T-helper 2 cell treated with Interferon-gamma antibody and Interleukin-4, amounts not matched to agents 100 ng/mL and 5 ng/mL, for 36 hours (primary cell): ENCODE results near the gene KNDC1. TPM values are rescaled to one million over a fixed set of nuclear protein-coding genes. Genes with fewer than 3 reads are reported as not detected.

Source experiments
- intact Hi-C: fragments of 100-400 bp; cut with micrococcal nuclease; formaldehyde crosslinking; loops from one replicate; pipeline ENCODE4 v1.15.1; 2023
- total RNA-seq: library from RNA; stranded (reverse); gene quantifications from 2 replicates; pipeline ENCODE4 v1.2.3, GENCODE V29; 2022

Gene KNDC1
- total RNA-seq, 1 donor from 2014 or later, result 0.57 TPM

DNA sequence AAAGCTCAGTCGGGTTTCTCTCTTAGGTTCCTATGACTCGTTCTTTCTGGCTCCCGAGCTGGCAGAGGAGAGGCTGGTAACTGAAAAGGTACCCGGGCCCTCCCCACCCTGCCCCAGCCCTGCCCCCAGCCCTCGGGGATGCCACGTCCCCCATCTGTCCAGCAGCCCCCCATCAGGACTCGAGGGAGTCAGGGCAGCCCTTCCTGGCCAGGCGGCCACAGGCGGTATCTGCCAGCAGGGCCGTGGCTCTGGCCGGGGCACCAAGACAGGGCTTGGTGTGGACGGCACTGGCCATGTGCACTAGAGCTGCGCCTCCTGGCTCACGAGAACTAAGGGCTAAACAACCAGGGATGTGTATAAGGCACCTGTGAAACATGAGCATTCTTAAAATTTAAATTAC lies 29.7 kb downstream of the KNDC1 start:
- intact Hi-C loops, result no loop called here

DNA sequence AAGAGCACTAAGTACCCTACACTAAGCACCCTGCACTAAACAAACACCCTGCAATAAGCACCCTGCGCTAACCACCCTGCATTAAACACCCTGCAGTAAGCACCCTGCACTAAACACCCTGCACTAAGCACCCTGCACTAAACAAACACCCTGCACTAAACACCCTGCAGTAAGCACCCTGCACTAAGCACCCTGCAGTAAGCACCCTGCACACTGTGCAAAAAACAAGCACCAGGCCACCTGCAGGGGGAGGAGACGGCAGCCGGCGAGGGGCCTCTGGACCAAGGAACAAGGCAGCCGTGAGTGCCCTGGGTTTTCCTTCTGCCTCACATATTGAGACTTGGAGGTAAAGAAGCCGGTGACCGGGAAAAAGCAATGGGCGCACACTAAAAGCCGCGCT lies 30.2 kb downstream of the KNDC1 start:
- intact Hi-C loops, result no loop called here

DNA sequence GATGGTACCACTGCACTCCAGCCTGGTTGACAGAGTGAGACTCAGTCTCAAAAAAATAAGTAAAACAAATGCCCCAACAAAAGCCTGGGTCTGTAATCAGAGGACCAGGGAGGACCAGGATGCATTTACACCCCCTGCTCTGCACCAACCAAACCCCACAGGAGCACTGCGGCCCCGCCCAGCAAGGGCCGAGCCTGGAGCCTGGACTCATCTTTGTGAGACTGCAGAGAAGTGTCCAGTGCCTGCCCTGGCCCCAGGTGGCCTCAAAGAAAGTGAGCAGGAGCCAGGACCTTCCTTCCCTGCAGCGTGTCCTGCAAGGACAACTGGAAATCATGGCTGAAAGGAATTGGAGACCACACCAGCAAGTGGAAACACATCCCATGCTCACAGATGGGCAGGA lies 31.6 kb downstream of the KNDC1 start:
- intact Hi-C loops, result no loop called here

GRCh38 chr10:133194151-133194550 lies 34.1 kb downstream of the KNDC1 start:
- intact Hi-C loops, result no loop called here

- intact Hi-C loops, result no loop called here
These were observed 35.1 kb downstream of the KNDC1 start for GRCh38 chr10:133195096-133195495.

- intact Hi-C loops, result no loop called here
These were observed 35.6 kb downstream of the KNDC1 start for GRCh38 chr10:133195611-133196010.

DNA sequence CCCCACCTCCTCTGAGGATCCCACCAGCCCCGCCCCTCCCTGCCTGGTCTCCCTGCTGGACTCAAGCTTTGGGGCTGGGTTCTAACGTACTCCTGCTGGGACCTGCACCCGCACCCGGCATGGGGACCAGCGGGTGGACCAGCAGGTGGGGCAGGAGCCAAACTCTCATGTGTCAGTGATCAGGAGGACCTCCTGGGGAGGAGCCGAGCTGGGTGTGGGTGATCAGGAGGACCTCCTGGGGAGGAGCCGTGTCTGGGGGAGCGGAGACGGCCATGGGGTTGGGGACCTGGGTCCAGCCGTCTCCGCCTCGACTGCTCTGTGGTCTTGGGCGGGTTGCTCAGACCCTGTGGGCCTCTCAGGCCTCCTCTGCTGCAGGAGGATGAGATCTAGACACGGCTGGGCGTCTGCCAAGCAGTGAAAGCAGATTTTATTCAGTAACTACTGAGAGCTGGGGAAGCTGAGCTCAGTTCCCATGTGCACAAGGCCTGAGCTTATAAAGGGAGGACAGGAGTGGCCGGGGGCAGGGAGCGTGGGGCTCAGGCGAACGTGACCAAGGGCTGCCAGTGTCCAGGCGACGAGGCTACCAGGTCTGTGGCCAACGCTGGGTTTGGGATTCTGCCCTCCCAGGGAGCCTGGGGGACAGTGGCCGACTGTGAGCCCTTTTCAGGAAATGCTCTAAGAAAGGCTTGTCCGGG lies 36.3 kb downstream of the KNDC1 start:
- intact Hi-C loops, result no loop called here

- intact Hi-C loops, result no loop called here
These were observed 37.1 kb downstream of the KNDC1 start for GRCh38 chr10:133196936-133197758.

DNA sequence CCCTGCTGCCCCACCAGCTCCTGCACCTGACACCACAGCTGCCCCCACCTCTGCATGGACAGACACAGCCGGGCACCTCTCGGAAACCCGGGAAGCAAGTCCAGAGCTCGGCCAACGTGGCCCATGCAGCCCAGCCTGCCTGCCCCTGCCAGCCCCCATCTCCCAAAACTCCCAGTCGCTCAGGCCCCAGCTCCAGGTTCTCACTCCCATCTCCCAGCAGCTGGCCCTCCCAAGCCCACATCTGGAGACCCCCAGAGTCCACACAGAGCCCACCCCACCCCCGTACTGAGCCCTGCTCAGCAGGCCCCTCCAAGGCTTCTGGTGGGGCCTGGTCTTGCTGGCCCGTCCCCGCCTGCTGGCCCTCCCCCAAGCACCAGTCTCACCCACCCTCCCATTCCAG lies 37.8 kb downstream of the KNDC1 start:
- intact Hi-C loops, result no loop called here

GRCh38 chr10:133198206-133198605 lies 38.2 kb downstream of the KNDC1 start:
- intact Hi-C loops, result no loop called here

DNA sequence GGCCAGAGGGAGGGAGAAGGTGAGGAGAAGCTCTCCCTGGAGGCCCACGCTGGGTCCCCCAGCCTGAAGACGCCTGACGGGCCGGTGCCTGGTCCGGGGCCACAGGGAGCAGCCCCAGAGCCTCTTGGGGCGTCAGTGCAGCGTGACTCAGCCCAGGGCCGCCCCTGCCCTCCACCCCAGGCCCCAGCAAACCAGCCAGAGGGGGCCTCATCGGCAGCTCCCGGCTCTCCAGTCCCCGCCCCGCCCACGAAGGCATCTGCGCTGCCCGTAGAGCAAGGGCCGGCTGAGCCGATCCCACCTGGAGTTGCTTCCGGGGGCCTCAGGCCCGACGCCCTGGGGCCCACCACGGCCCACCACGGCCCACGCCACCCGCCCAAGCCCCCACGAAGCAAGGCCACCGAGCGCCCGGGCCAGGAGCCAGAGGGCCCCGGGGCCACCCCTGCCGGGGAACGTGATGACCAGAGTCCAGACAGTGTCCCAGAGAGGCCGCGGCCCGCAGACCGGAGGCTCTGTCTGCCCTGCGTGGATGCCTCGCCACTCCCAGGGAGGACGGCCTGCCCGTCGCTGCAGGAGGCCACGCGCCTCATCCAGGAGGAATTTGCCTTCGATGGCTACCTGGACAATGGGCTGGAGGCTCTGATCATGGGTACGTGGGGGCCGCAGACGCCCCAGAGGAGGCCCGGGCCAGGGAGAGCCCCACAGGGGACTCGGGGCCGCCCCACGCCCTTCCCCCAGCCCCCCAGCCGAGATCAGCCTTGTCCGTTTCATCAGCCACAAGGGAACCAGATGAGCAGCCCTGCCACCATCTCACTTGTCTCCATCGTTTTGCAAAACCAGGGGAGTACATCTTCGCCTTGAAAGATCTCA lies 38.8 kb downstream of the KNDC1 start:
- intact Hi-C loops, result no loop called here

- intact Hi-C loops, result no loop called here
These were observed 39.5 kb downstream of the KNDC1 start for GRCh38 chr10:133199488-133199885.

DNA sequence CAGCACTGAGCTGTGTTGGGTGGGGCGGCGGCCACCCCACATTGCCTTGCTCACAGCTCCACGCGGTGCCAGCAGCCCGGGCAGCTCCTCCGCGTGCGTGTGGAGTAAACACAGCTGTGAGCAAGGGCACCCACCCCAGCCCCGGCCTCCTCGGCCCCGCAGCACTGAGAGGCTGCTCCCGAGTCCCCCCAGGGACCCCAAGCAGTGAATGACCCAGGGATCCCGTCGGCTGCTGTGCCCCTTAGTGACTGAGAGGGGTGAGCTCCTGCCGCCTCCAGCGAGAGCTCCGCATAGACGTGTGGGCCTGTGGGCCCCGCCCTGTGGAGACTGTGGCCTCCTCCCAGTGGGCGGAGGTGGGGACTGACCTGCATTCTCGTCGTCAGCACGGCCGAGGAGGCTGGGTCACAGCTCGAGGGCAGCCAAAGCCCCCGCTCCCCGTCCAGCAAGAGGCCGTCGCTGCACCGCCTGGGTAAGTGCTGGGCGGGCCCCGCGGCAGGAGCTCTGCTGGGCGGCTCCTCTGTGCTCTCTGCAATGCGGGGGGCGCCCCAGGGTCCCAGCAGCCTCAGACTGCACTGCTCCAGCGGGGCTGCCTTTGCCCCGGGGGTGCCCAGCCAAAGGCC lies 40.1 kb downstream of the KNDC1 start:
- intact Hi-C loops, result no loop called here

GRCh38 chr10:133200621-133201031 lies 40.6 kb downstream of the KNDC1 start:
- intact Hi-C loops, result no loop called here

DNA sequence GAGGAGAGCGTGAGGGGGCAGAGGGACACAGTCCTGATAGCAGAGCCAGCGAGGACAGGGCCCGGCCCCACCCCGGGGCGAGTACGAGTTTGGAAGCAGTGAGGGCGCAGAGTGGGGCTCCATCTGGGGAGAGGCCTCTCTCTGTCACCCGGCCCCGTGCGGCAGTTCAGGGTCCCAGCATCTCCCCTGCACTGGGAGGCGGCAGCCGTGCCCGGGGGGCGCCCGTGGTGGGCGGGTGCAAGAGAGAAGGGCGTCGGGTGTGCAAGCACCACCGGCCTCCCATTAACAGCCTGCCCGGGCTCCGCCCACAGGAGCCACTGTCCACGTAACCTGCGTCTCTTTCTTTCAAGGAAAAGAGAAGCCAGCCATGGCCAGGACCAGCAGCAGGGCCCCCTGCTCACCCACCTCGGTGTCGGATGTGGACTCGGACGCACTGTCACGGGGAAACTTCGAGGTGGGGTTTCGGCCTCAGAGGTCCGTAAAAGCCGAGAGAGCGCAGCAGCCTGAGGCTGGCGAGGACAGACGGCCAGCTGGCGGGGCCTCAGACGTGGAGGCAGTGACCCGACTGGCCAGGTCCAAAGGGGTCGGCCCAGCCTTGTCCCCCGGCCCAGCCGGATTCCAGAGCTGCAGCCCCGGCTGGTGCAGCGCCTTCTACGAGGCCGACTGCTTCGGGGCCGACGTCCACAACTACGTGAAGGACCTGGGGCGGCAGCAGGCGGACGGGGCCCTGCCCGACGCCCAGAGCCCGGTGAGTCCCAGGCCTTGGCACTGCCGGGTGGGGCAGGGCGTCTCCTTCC lies 41.3 kb downstream of the KNDC1 start:
- intact Hi-C loops, result no loop called here

DNA sequence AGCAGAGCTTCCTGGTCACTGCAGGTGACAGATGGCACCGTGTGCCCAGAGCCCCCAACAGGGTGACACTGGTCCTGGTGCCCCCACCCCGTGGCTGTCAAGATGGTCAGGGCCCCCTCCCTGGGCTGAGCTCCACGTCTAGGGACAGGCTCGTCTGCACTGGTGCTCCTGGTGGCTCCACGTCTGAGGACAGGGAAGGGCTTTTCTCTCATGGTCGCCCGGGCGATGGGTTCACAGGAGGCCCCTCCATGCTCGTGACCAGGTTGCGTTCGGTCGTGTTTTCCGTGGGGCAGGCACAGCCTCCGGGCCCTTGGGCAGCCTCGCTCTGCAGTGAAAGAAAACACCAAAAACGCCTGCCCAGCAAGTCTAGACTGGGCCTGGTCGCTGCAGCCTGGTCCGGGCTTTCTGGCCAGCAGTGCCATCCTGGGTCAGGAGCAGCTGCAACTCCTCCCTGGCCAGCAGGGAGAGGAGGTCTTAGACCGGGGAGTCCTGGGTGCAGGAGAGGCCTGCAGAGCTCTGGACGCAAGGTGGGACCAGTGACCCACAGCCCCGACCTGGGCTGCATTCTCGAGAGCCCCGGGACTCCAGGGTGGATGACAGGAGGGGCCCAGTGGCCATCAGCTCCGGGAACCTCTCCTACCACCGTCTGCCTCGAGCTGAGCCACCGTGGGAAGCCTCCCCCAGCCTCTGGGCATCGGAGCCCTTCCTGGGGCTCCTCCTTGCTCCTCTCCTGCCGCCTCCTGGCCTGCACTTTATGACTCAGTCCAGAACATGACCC lies 42.1 kb downstream of the KNDC1 start:
- intact Hi-C loops, result no loop called here

GRCh38 chr10:133202778-133203651 lies 43.0 kb downstream of the KNDC1 start:
- intact Hi-C loops, result no loop called here

DNA sequence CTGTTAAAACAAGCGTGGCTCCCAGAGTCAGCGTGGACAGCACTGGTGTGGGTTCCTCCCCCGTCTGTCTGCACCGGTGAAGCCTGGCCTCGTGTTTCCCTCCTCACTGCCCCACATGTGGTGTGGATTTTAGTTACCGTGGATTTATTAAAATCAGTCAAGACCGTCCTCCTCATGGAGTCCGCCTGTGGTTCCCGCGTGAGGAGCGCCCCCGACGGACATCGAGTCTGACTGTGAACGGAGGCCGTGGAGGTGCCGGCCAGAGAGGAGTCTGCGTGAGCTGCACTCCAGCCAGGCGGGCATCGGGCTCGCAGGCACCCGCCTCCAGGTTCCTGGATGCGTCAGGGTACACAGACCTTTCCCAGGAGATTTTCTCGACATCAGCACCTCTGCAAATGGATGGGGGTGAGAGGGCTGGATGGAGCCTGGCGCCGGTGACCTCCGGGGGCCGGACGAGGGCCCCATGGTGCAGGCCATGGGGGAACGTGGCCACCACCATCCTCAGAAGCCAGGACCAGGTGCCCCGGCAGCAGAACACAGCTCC lies 43.7 kb downstream of the KNDC1 start:
- intact Hi-C loops, result no loop called here
